Activated effector memory CD4-positive, alpha-beta T cell treated with anti-CD3 and anti-CD28 coated beads, Interleukin-2, amount 50 U/mL, for 16 hours (primary cell): ENCODE data around the gene NEURL1.

ENCODE experiments used
- DNase-seq: peaks from one replicate; pipeline ENCODE4 v3.0.0-alpha.2; 2020

The NEURL1 gene

GRCh38 chr10:103609231-103610082 is 116.0 kb downstream of the NEURL1 start:
- DNase-seq: no peak

GRCh38 chr10:103610083-103610472 is 116.6 kb downstream of the NEURL1 start:
- no peak for DNase-seq

GRCh38 chr10:103610921-103611511 is 117.5 kb downstream of the NEURL1 start:
- no peak for DNase-seq

GRCh38 chr10:103612462-103613365 is 119.2 kb downstream of the NEURL1 start:
- DNase-seq: no peak

- no peak for DNase-seq
Measured at GRCh38 chr10:103613616-103614015, 120.1 kb downstream of the NEURL1 start.

- DNase-seq: no peak
Measured at GRCh38 chr10:103614306-103615158, 121.0 kb downstream of the NEURL1 start.

- no peak for DNase-seq
Measured at GRCh38 chr10:103616705-103617601, 123.4 kb downstream of the NEURL1 start.

GRCh38 chr10:103617602-103618385 is 124.3 kb downstream of the NEURL1 start:
- DNase-seq: no peak

- no peak for DNase-seq
Measured at GRCh38 chr10:103618575-103619423, 125.3 kb downstream of the NEURL1 start.

- no peak for DNase-seq
Measured at GRCh38 chr10:103619424-103620351, 126.2 kb downstream of the NEURL1 start.

- DNase-seq: no peak
Measured at GRCh38 chr10:103620352-103620740, 126.8 kb downstream of the NEURL1 start.

- no peak for DNase-seq
Measured at GRCh38 chr10:103620891-103621782, 127.6 kb downstream of the NEURL1 start.

- no peak for DNase-seq
Measured at GRCh38 chr10:103621783-103622125, 128.2 kb downstream of the NEURL1 start.

GRCh38 chr10:103622286-103622685 is 128.8 kb downstream of the NEURL1 start:
- no peak for DNase-seq

- DNase-seq: no peak
Measured at GRCh38 chr10:103622935-103623574, 129.6 kb downstream of the NEURL1 start.

- DNase-seq: no peak
Measured at GRCh38 chr10:103626178-103626577, 132.7 kb downstream of the NEURL1 start.
